ENCODE measurements around the gene ARID2.

Gene ARID2

DNA sequence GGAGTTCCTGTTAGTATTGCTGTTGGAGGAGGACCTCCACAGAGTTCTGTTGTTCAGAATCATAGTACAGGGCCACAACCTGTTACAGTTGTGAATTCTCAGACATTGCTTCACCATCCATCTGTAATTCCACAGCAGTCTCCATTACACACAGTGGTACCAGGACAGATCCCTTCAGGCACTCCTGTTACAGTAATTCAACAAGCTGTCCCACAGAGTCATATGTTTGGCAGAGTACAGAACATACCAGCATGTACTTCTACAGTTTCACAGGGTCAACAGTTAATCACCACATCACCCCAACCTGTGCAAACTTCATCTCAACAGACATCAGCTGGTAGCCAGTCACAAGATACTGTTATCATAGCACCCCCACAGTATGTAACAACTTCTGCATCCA, 120.8 kb downstream of the ARID2 start:
- Histone ChIP-seq H3K9ac (ENCODE audit: low read length) (no peak overlapping the region), H3K36me3 (ENCODE audit: low read length) (peaks cover 31% of the 10 kb centered on the region), H3K4me2 (ENCODE audit: low read depth, low read length, poor library complexity, severe bottlenecking) (no peak overlapping the region), H3K27me3 (ENCODE audit: low read length) (no peaks in the 10 kb centered on the region), H3K79me2 (ENCODE audit: insufficient read depth, low read length) (no peaks in the 10 kb centered on the region), H3F3A (ENCODE audit: insufficient read depth) (no peaks in the 10 kb centered on the region; the same call in 1 of the 2 replicates), H4K20me1 (ENCODE audit: low read depth, low read length) (no peaks in the 10 kb centered on the region), H2AFZ (ENCODE audit: low read depth, low read length, severe bottlenecking) (no peak overlapping the region), H3K4me3 (ENCODE audit: insufficient read depth, low read length, poor library complexity, severe bottlenecking) (no peak overlapping the region), H3K9me2 (replicated peaks; ENCODE audit: insufficient read depth, low read length) (no peaks in the 10 kb centered on the region), H3K27ac (ENCODE audit: low read depth, low read length) (no peak overlapping the region), H3K9me3 (ENCODE audit: insufficient read depth, low read length) (no peaks in the 10 kb centered on the region)
- no peak for TF ChIP-seq EZH2phosphoT487 (conservative IDR thresholded peaks at IDR 0.05; ENCODE audit: low read length)
- TF ChIP-seq, protein P1, sequence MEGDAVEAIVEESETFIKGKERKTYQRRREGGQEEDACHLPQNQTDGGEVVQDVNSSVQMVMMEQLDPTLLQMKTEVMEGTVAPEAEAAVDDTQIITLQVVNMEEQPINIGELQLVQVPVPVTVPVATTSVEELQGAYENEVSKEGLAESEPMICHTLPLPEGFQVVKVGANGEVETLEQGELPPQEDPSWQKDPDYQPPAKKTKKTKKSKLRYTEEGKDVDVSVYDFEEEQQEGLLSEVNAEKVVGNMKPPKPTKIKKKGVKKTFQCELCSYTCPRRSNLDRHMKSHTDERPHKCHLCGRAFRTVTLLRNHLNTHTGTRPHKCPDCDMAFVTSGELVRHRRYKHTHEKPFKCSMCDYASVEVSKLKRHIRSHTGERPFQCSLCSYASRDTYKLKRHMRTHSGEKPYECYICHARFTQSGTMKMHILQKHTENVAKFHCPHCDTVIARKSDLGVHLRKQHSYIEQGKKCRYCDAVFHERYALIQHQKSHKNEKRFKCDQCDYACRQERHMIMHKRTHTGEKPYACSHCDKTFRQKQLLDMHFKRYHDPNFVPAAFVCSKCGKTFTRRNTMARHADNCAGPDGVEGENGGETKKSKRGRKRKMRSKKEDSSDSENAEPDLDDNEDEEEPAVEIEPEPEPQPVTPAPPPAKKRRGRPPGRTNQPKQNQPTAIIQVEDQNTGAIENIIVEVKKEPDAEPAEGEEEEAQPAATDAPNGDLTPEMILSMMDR (IDR thresholded peaks at IDR 0.05; ENCODE audit: insufficient read depth, low read length, poor library complexity, severe bottlenecking) = no peak

DNA sequence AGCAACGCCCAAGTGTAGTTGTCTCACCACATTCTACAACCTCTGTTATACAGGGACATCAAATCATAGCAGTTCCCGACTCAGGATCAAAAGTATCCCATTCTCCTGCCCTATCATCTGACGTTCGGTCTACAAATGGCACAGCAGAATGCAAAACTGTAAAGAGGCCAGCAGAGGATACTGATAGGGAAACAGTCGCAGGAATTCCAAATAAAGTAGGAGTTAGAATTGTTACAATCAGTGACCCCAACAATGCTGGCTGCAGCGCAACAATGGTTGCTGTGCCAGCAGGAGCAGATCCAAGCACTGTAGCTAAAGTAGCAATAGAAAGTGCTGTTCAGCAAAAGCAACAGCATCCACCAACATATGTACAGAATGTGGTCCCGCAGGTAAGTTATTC, 123.0 kb downstream of the ARID2 start:
- Histone ChIP-seq H3K79me2 (ENCODE audit: insufficient read depth, low read length) (no peaks in the 10 kb centered on the region), H3K27me3 (ENCODE audit: low read length) (no peaks in the 10 kb centered on the region), H3K36me3 (ENCODE audit: low read length) (peaks cover 25% of the 10 kb centered on the region), H2AFZ (ENCODE audit: low read depth, low read length, severe bottlenecking) (no peak overlapping the region), H3K27ac (ENCODE audit: low read depth, low read length) (no peak overlapping the region), H3K9me2 (replicated peaks; ENCODE audit: insufficient read depth, low read length) (no peaks in the 10 kb centered on the region), H3K9me3 (ENCODE audit: insufficient read depth, low read length) (no peaks in the 10 kb centered on the region), H4K20me1 (ENCODE audit: low read depth, low read length) (no peaks in the 10 kb centered on the region), H3K4me3 (ENCODE audit: insufficient read depth, low read length, poor library complexity, severe bottlenecking) (no peak overlapping the region), H3K9ac (ENCODE audit: low read length) (no peak overlapping the region), H3F3A (ENCODE audit: insufficient read depth) (no peaks in the 10 kb centered on the region), H3K4me2 (ENCODE audit: low read depth, low read length, poor library complexity, severe bottlenecking) (no peak overlapping the region)
- TF ChIP-seq, protein P1 (IDR thresholded peaks at IDR 0.05; ENCODE audit: insufficient read depth, low read length, poor library complexity, severe bottlenecking) = no peak
- no peak for TF ChIP-seq EZH2phosphoT487 (conservative IDR thresholded peaks at IDR 0.05; ENCODE audit: low read length)

DNA sequence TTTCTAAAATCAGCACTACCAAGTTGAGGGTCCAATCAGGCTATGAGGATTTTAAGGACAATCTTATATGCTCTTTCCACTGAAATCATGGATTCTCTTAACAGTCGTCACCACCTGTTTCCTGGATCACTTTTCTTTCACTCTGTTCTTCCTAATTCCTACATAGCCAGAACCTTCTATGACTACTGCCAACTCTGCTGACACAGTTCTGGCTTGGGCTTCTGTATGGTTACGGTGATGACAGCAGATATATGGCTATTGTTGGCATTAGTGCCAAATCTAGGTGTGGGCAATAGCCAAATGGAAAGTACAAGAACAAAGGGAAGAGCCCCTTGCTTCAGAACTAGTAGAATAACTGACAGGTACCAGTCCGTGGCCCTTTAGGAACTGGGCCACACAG, 124.0 kb downstream of the ARID2 start:
- Histone ChIP-seq H3F3A (ENCODE audit: insufficient read depth) (no peaks in the 10 kb centered on the region), H3K9ac (ENCODE audit: low read length) (no peak overlapping the region), H2AFZ (ENCODE audit: low read depth, low read length, severe bottlenecking) (no peak overlapping the region), H3K36me3 (ENCODE audit: low read length) (peaks cover 23% of the 10 kb centered on the region), H3K4me3 (ENCODE audit: insufficient read depth, low read length, poor library complexity, severe bottlenecking) (no peak overlapping the region), H3K4me2 (ENCODE audit: low read depth, low read length, poor library complexity, severe bottlenecking) (no peak overlapping the region), H3K9me2 (replicated peaks; ENCODE audit: insufficient read depth, low read length) (no peaks in the 10 kb centered on the region), H3K27me3 (ENCODE audit: low read length) (no peaks in the 10 kb centered on the region), H3K9me3 (ENCODE audit: insufficient read depth, low read length) (no peaks in the 10 kb centered on the region), H4K20me1 (ENCODE audit: low read depth, low read length) (no peaks in the 10 kb centered on the region), H3K27ac (ENCODE audit: low read depth, low read length) (no peak overlapping the region), H3K79me2 (ENCODE audit: insufficient read depth, low read length) (no peaks in the 10 kb centered on the region)
- no peak for TF ChIP-seq EZH2phosphoT487 (conservative IDR thresholded peaks at IDR 0.05; ENCODE audit: low read length)
- TF ChIP-seq, protein P1 (IDR thresholded peaks at IDR 0.05; ENCODE audit: insufficient read depth, low read length, poor library complexity, severe bottlenecking) = no peak

Measured in SU-DHL-6 (cell line).